Measurements from ENCODE around the gene TMEM256. TPM values are rescaled to one million over a fixed set of nuclear protein-coding genes. Genes with fewer than 3 reads are reported as not detected.

TMEM256 gene
- total RNA-seq: 34.6 and 80.8 TPM in 2 replicates

DNA sequence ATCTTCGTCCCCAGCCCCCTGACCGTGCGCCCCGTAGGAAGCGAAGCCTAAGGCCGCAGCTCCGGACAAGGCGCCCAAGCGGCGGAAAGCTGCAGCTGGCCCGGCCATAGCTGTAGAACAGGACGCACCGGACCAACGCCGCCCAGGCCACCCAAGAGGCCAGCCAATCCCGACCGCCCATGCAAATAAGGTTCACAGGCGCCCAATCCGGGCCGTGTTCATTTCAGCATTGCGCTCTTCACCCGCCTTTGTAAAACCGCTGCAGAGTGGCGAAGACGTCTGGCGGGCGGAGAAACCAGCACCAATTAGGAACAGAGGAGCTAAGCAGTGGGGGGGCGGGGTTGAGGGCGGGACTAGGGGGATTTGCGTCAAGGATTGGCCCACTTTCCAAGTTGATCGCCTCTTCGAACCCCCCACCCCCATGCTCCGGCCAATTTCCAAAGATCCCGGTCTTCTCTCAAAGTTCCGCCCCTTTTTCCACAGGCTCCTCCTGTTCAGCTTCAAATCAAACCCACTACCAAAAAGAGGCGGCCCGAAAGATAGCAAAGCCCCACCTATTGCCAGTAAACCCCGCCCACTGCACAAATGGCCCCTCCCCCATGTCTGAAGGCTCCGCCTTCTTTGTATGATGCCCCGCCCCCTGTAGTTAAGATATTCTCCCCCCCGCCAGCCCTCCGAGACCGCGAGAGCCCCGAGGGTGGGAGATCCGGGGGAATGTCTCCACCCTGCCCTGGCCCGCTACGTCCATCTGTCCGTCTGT, at the start of gene TMEM256:
Gene TMEM256, minus strand, starts transcription at position 121 of the 760 bp plus-strand sequence. Its CDS starts 13 bp downstream, at position 108.

GRCh38 chr17:7444682-7445618, 41.1 kb upstream of the TMEM256 start, which contains the start of gene CHRNB1:
CHRNB1 (plus strand) TSS chr17:7445061; CDS start chr17:7445128, 67 bp downstream.

GRCh38 chr17:7439462-7440112, 35.7 kb upstream of the TMEM256 start, which contains the start of gene FGF11:
FGF11 (plus strand) TSS chr17:7439512; CDS start chr17:7439621, 109 bp downstream.

DNA sequence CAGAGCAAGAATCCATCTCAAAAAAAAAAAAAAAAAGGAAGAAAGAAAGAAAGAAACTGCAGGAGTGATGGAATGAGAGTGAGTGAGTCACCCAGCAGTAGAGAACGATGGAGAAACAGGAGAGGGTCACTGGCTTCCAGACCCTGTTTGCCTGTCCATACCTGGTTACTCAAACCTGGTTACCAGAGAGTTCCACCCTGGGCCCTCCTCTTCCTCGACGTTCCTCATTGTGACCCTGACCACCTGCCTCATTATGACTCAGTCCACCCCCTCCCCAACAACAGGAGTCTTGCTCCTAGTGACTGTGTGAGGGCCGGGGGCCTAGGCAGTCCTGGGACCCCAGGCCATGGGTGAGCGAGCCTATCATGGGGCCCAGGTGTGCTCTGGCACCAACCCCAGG, 24.7 kb upstream of the TMEM256 start, which contains the start of gene SPEM3:
Gene SPEM3, plus strand, starts transcription at position 301 of the 400 bp plus-strand sequence. Its CDS starts 46 bp downstream, at position 347.

DNA sequence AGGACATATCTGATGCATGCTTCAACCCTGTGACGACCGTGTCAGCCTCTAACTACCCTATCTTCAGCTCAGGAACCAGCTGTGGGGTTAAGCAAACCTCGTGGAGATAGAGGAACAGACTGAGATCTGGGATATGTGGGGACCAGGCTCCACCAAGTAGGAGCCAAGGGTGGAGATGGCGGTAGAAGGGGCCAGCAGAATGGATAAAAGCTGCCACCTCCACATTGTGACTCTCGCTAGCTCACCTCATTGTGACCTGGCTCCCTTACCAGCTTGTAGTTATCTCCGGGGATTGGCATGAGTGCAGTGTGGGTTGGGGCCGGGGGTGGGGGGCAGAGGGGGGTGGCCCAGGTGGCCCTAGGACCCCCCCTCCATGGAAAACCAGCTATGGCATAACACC, 21.4 kb upstream of the TMEM256 start, which contains the start of gene SPEM2:
Gene SPEM2, plus strand, starts transcription at position 301 of the 400 bp plus-strand sequence. Its CDS starts 73 bp downstream, at position 374.

GRCh38 chr17:7419819-7420610, 16.1 kb upstream of the TMEM256 start, which contains the start of gene SPEM1:
SPEM1 (plus strand) TSS chr17:7420324; CDS start chr17:7420385, 61 bp downstream.

GRCh38 chr17:7407485-7408251, 3.8 kb upstream of the TMEM256 start, which contains the start of gene NLGN2:
NLGN2 (plus strand) TSS chr17:7407845; CDS start chr17:7408256, 411 bp downstream.

DNA sequence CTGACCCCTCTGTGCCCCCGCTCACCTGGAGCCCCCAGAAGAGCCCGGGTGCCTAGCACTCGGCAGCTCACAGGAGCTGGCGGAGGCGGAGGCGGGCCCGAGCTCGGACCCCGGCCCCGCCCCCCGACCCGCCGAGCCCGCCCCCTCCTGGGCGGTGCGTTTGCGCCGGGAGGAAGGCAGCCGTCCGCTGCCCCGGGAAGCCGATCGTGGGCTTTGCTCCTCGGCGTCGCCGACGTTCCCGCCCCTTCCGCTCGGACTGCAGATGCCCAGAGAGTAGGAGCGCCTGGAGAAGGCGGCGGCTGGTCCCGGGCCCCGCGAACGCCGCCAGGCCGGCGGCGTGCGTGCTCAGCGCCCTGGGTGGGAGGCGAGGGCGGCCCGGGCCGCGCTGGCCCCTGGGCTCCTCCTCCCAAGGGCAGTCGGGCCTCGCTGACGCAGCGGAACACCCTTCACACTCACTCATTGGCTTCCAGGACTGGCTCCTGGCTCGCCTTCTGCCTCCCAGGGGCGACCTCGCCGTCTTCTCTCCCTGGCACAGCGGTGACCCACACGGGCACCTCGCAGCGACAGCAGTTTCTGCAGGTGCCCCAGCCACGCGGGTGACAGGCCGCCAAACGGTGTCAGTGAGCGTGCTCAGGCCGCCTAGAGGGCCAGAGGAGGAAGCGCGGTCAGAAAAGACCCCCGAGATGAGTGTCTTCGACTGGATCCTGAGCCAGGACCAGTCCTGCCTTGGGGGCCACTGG, 9.3 kb downstream of the TMEM256 start, which contains the start of gene PLSCR3:
Gene PLSCR3, minus strand, starts transcription at position 74 of the 740 bp plus-strand sequence. CDS start 415 bp downstream, outside the sequence.

GRCh38 chr17:7380855-7381683, 22.8 kb downstream of the TMEM256 start, which contains the start of gene TNK1:
TNK1 (plus strand) TSS chr17:7381089; CDS start chr17:7382927, 1,838 bp downstream.

GRCh38 chr17:7355053-7355452, 48.8 kb downstream of the TMEM256 start, which contains the start of gene TMEM95:
TMEM95 (plus strand) TSS chr17:7355156; CDS start chr17:7355205, 49 bp downstream.

Other genes starting within 250 kb of the TMEM256 start
- 1.1 and 1.2 TPM in 2 replicates for gene ASGR1, start 224.7 kb downstream of the TMEM256 start, total RNA-seq
- gene DLG4, start 184.3 kb downstream of the TMEM256 start, total RNA-seq: 28.8 and 39.5 TPM in 2 replicates
- 209 and 256 TPM in 2 replicates for gene ACADVL, start 184.2 kb downstream of the TMEM256 start, total RNA-seq
- gene DVL2, start 169.6 kb downstream of the TMEM256 start, total RNA-seq: 60.4 and 61.2 TPM in 2 replicates
- 33.0 and 41.3 TPM in 2 replicates for gene PHF23, start 164.6 kb downstream of the TMEM256 start, total RNA-seq
- gene GABARAP, start 161.6 kb downstream of the TMEM256 start, total RNA-seq: 153 and 179 TPM in 2 replicates
- gene CTDNEP1, start 152.4 kb downstream of the TMEM256 start, total RNA-seq: 32.1 and 51.9 TPM in 2 replicates
- gene ELP5, start 151.9 kb downstream of the TMEM256 start, total RNA-seq: 23.2 and 30.9 TPM in 2 replicates
- gene CLDN7, start 141.6 kb downstream of the TMEM256 start, total RNA-seq: 0.60 TPM in 1 of 2 replicates, not detected in the other
- gene SLC2A4, start 122.4 kb downstream of the TMEM256 start, total RNA-seq: not detected in 2 replicates
- gene YBX2, start 109.5 kb downstream of the TMEM256 start, total RNA-seq: not detected in 2 replicates
- gene EIF5A, start 96.5 kb downstream of the TMEM256 start, total RNA-seq: 513 and 520 TPM in 2 replicates
- gene GPS2, start 88.7 kb downstream of the TMEM256 start, total RNA-seq: 24.6 and 29.5 TPM in 2 replicates
- 20.8 and 24.0 TPM in 2 replicates for gene NEURL4, start 74.8 kb downstream of the TMEM256 start, total RNA-seq
- 0.09 and 4.8 TPM in 2 replicates for gene ACAP1, start 67.6 kb downstream of the TMEM256 start, total RNA-seq
- 14.6 and 15.1 TPM in 2 replicates for gene KCTD11, start 51.9 kb downstream of the TMEM256 start, total RNA-seq
- not detected in 2 replicates for gene TMEM95, start 48.9 kb downstream of the TMEM256 start, total RNA-seq
- gene TNK1, start 23.0 kb downstream of the TMEM256 start, total RNA-seq: 0.09 and 1.2 TPM in 2 replicates
- 22.3 and 65.3 TPM in 2 replicates for gene PLSCR3, start 9.6 kb downstream of the TMEM256 start, total RNA-seq
- 15.1 and 24.1 TPM in 2 replicates for gene NLGN2, start 3.7 kb upstream of the TMEM256 start, total RNA-seq
- not detected in 2 replicates for gene SPEM1, start 16.2 kb upstream of the TMEM256 start, total RNA-seq
- not detected in 2 replicates for gene SPEM2, start 21.5 kb upstream of the TMEM256 start, total RNA-seq
- not detected in 2 replicates for gene SPEM3, start 24.8 kb upstream of the TMEM256 start, total RNA-seq
- 1.8 and 3.6 TPM in 2 replicates for gene TMEM102, start 31.3 kb upstream of the TMEM256 start, total RNA-seq
- 5.3 and 7.2 TPM in 2 replicates for gene FGF11, start 35.4 kb upstream of the TMEM256 start, total RNA-seq
- gene CHRNB1, start 41.0 kb upstream of the TMEM256 start, total RNA-seq: 3.4 and 6.2 TPM in 2 replicates
- gene ZBTB4, start 75.5 kb upstream of the TMEM256 start, total RNA-seq: 19.6 and 28.2 TPM in 2 replicates
- not detected in 2 replicates for gene SLC35G6, start 77.3 kb upstream of the TMEM256 start, total RNA-seq
- 89.1 and 138 TPM in 2 replicates for gene POLR2A, start 80.3 kb upstream of the TMEM256 start, total RNA-seq
- 7.4 and 16.3 TPM in 2 replicates for gene TNFSF12, start 145.0 kb upstream of the TMEM256 start, total RNA-seq
- gene TNFSF13, start 154.7 kb upstream of the TMEM256 start, total RNA-seq: 0.83 TPM in 1 of 2 replicates, not detected in the other
- 64.1 and 68.3 TPM in 2 replicates for gene SENP3, start 157.8 kb upstream of the TMEM256 start, total RNA-seq
- 5.6 and 14.5 TPM in 2 replicates for gene CD68, start 175.5 kb upstream of the TMEM256 start, total RNA-seq
- 66.1 and 69.8 TPM in 2 replicates for gene MPDU1, start 179.8 kb upstream of the TMEM256 start, total RNA-seq
- 0.30 and 0.32 TPM in 2 replicates for gene SOX15, start 186.0 kb upstream of the TMEM256 start, total RNA-seq
- 50.5 and 56.3 TPM in 2 replicates for gene FXR2, start 210.8 kb upstream of the TMEM256 start, total RNA-seq
- 18.7 and 37.4 TPM in 2 replicates for gene SAT2, start 223.7 kb upstream of the TMEM256 start, total RNA-seq
- gene SHBG, start 226.0 kb upstream of the TMEM256 start, total RNA-seq: 0.37 TPM in 1 of 2 replicates, not detected in the other
- not detected in 2 replicates for gene ATP1B2, start 246.8 kb upstream of the TMEM256 start, total RNA-seq

All from smooth muscle cell of the umbilical artery (primary cell).